HG02938 (cell line): Measurements from ENCODE around the gene EFHC1.

Experiments
- ATAC-seq: cut with Tn5 transposase; IDR thresholded peaks from one replicate; pipeline ENCODE4 v1.9.1; 2021; ENCODE audit warnings: mild to moderate bottlenecking, moderate library complexity; ENCODE audit not compliant: unreplicated experiment

The EFHC1 gene

DNA sequence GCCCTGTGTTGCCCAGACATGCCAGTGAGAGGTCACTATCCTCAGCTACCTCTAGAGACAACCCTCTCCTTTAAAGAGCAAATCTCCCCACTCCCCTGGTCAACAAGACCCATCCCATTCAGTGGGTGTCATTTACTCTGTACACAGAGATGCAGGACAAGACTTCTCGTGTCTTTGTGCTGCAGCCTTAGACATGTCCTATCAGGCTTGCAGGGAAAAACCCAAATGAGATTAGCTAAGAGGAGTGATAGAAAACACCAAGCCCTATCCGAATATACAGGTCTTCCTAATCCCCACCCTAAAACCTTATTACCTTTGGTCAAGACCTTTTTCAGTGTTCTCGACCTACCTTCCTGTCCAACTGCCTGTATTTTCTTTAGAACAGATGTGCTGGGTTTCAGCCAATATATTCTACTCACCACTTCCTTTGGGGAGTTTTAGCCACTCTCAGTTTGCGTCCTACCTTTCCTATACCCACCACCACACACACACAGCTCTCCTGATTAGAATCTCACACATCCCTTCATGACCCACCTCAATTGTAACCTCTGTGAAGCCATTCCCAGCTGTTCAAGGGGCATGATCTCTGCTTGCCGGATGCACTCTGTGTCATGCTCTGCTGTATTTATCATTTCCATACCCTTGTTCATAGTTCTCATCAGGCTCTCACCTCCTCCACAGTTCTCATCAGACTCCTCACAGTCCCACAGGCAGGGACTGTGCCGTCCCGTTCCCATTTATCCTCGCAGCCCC, 117.0 kb downstream of the EFHC1 start:
- ATAC-seq = peak; percentile 63

DNA sequence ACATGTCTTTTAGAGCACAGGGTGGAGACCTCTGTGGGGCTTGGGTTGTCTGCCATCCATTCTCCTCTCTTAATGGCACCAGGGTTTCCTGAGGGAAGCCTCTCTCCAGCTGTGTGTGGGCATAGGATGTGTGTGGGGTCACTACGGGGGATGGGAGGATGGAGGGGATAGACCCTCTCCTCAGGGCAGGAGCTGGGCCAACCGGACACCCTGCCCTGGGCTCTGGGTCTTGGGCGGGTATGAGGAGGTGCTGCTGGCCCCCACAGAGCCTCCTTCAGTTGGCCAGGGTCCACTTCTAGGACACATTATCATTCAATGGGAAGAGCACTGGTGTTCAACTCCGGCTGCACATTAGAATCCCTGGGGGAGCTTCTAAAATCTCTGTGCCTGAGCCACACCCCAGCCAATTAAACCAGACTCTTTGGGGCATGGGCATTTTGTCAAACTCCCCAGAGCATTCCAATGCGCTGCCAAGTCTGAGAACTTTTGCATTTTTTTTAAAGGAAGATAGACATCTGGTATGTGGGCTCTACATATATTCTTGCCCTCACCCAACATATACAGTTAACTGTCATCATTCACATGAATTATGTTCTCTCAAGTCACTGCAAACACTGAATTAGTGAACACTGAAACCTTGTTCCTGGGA, 118.2 kb downstream of the EFHC1 start:
- no peak for ATAC-seq

DNA sequence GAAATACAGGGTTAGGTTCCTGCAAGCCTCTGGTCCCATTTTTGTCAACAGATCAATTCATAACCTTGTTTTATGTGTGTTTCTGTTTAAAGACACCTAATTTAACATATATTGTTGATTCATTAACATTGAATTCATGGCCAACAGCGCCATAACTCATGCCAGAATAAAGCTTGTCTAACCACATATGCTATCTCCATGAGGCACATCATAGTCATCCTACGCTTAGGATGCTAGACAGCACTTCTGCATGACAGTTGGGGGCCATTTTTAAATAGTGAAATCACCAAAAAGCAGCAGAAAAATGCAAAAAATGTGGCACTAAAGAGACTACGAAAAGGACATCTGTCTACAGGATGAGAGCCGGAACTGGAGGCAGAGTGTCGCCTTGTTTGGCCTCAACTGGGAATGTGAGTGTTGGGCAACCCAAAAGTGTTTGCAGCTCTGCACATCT, 118.8 kb downstream of the EFHC1 start:
- no peak for ATAC-seq

DNA sequence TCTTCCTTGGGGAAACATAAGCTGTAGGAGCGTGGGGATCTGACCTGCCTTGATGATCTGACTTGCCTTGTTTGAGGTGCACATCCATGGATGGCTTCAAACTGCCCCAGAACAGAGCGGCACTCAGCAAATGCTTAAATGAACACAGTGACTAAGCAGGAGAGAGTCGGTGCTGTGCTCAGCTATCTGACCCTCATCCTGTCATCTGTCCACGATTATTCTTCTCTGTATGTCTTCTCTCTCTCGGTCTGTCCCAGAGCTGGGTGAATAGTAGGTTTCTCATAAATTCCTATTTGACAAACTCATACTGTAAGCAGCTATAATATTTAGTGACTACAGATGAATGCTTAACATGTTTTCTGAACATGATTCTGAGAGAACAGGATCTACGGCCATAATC, 119.5 kb downstream of the EFHC1 start:
- ATAC-seq = no peak

DNA sequence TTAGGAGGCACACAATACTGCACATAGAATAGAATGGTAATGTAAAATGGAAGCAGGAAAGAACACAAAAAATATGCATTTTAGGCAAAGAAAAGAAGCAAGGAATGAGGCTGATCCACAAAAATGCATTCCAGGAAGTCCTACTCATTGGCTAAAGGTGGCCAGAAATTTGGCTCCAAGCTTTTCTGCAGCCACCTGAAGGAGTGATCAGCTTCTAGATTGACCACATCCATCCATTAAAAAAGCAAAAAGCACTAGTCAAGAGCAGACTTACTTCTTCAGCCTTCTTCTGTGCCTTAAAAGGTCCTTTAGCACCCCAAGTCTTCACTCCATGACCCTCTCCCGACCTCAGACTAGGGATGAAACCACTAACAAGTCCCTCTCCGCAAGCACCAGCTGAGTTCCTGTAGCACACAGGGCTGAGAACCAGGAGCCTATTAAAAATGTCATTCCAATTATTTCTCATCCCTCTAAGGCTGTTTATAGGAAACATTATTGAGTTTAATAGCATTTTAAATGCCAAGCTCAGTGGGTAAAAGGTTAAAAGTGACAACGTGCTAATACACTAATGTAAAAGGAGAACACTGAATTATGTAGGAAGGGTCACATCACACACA, 120.3 kb downstream of the EFHC1 start:
- ATAC-seq = no peak

DNA sequence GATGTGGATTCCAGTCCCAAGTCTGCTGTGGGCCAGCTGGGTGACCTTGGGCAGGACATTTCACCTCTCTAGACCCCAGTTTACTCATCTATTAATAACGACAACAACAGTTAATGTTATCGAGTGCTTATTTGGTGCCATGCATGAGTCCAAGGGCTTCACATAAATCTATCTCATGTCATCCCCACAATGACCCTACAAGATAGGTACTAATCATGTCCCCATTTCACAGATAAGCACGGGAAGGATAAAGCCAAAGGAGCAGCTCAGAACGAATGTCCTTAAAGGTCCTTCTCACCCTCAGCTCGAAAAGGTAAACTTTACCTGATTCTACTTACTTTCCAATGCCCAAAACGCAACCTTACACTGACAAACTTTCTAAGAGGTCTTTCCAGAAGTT, 121.0 kb downstream of the EFHC1 start:
- no peak for ATAC-seq

DNA sequence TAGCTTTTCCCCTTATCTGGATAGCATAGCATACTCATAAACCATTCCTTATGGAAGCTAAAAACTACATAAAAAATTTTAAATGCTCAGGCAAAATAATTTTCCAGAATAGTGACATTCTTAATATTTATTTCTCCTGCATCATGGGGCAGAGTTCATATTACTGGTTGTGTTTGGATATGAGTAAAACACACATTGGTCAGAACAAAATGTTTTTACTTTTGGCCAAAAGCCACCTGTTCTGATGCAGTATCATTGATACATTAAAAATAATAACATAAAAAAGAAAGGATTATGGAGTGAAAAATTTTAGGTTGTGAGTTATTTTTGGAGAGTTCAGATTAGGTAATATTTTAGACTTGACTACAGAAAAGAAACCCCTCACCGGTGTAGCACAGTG, 123.1 kb downstream of the EFHC1 start:
- no peak for ATAC-seq

DNA sequence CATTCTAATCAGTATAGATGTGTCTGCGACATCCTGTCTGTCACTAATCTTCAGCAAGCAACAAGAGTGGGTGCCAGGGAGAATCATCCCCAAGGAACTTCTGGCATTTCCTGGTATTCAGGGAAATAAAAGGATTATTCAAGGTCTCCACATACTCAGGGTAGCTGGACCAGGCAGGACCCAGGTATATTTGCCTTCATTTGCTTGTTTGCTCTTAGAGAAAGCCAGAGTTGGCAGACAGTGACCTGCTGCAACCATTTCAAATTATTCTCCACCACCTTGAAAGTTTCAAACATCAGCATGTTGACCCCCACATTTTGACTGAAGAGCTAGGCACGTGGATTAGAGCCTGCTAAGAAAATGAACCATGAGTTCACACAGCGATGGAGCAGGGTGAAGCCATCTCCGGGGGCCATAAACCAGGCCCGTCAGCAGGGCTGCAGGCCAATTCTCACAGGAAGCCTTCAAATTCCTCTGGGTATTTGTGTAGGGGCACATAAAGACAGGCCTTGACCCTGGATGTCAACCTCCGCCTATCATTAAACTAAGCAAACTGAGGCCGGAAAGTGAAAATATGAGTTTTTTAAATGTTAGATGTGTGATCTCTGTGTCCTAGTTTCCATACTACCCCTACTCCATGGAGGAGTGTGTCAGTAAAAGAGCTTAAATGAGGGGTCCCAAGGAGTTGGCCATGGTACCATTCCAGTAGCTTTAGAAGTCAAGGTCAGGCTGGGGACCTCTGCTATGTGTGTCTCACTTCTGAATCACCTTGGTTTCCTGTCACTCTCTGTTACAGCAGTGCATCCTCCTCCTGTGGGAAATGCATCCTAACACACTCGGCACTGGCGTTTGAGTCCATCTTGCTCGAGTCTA, 123.8 kb downstream of the EFHC1 start:
- ATAC-seq = no peak

DNA sequence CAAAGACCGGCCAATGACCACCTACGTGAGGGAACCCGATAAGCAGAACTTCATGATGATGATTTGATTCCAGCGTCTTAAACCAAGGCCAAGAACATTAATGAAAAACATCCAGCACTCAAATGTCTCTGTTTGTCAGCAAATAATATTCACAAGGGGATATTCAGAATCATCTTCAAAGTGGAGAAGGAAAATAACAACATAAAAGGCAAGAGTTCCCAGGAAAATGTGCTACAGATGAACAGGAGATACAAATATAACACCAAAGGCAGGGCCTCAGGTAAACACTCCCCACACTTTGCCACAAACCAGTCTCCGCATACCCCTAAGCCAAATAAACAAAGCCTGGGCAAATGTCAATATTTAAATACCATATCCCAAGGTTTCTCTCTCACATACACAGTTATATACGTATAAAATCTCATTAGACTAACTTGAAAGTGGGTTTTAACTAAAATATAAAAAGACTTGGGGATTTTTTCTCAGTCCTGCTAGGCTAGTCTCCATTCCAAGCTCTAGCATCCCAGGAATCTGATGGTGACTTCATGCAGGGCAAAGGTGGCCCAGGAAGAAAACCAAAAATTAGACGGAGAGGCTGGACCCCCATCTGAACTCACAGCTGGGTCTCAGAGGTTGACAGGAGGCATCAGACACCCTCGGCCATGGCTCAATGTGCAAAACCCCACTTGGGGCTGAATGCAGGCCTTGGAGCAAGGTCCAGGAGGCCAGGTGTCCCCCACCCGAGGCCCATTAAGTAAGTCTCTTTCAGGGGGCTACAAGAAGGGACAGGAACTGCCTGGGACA, 124.7 kb downstream of the EFHC1 start:
- ATAC-seq = no peak

DNA sequence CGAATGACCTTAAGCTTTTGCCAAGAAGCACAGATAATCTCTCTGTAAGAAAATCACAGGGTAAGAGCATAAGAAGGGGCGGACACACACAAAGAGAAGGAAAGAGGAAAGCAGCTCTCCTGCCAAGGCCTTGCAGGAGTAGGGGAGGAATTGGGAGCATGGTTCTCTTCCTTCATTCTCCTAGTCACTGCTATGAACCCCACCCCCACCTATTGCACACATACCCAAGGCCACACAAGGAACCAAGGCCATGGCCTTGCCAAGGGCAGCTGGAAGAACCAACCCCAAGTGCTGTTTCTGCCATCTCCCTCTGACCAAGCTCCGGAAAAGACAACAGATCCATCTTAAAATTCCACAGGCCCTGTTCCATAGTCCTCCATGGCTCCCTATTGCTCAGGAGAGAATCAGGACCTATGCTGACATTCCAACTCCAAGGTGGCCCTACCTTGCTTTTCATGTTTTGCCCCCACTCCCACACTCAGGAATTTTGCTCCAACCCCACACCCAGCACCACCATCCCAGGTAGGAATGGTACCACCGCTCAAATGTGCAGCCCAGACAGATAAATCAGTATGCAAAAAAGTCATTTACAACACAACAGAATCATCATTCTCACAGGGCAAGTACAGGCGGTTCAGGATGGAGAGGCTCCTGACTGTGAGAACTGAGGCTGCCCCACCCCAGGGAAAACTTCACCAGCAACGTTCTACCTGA, 125.4 kb downstream of the EFHC1 start:
- no peak for ATAC-seq

DNA sequence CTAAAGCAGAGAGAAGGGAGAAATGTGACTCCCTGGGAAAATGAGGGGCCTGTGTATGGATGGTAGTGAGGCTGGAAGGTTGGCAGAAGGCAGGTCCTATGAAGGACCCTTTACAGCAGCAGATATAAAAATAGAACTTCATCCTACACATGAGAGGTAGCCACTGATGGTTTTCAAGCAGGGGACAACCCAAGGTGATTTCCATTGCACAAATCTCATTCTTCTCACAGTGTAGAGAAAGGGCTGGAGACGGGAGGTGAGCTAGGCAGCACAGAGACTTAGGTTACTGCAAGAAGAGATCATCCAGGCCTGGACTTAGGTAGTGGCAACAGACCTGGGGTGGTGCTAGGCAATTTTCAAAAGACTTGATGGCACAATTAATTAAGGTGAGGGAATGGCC, 126.0 kb downstream of the EFHC1 start:
- ATAC-seq = peak; percentile 51

DNA sequence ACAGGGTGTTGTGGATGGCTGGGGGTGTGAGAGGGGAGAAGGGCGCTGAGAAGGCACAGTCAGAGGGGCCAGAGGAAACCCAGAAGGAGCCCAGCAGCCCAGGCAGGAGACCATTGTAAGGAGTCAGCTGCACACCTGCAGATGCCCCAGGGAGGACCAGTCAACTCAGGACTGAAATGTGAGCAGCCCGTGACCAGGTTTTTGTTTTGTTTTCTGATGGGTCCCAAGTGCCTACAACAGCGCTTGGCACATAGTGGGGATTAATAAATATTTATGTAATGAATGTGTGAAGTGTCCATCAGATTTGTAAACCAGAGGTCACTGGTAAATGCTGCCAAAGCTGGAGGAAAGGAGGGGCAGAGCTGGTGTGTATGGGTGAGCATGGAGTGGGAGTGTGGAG, 126.5 kb downstream of the EFHC1 start:
- peak; percentile 85 for ATAC-seq

DNA sequence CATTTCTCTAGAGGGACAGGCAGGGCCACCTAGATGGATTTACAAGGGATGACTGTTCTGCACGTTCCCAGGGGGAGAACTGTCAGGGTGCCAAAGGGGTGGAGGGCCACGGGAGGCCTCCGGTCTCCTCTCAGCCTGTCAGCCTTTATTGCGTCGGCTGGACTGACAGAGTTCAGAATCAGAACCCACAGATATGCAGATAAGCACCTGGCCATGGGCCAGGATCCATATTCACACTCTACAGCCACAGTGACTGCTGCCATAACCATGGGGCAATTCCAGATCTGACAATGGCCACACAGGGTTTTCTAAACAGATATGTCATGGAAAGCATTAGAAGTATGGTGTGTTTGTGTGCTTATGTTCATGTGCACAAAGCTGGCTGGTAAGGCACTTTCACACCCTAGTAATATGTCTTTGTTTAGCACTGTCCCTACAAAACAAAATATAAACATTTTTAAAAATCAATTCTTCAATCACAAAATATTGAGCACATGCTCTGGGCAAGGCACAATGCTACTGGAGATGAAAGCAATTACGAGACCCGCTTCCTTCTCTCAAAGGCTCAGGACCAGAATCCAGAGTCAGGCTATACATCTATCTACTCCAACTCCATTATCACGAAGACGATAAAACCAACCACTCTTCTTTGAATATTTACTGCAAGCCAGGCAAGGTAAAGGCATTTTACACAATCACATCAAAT, 127.7 kb downstream of the EFHC1 start:
- no peak for ATAC-seq

DNA sequence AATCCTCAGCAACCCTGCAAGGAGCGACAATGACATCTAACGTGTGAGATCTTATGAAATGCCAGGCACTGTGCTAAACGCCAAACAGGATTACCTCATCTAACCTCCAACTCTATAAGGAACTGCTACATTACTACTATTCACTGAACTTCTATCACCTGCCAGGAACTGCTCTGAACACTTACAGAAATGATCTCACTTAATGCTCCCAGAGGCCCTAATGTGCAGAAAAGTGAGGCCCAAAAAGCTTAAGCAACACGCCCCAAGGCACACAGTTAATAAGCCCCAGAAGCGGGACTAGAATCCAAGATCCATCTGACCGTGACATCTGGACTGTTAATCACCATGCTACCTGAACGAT, 128.2 kb downstream of the EFHC1 start:
- ATAC-seq = no peak

DNA sequence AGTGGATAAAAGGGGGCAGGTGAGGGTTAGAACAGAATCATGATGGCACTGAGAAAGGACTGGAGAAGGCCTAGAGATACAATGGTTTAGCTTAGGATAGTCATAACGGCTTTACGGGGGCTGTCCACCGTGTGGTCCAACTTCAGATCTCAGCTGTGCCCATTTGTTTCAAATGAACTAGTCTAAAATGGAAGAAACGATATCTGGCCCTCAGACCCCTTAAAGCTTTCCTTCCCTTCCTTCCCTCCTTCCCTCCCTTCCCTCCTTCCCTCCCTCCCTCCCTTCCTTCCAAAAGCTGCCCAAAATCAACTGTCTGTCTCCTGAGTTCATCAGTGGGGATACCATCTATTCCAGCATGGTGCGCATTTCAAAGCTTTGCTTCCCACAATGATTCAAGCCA, 128.9 kb downstream of the EFHC1 start:
- ATAC-seq = no peak

DNA sequence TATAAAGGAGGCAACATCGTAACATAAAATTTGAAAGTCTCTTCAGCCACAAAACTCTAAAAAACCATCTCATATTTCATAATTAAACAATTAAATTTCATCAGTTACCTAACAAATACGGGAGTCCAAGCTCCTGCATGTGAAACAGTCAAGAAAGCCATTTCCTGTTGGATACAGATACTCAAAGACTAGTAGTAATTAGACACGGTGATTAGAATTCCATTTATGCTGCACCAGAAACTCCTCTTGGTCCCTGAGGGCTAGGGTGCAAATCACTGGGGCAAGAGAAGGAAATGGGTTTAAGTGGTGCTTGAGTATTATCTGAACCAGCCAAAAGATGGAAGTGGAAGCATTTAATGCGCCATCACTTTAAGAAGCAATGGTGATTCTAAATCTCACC, 129.3 kb downstream of the EFHC1 start:
- no peak for ATAC-seq

DNA sequence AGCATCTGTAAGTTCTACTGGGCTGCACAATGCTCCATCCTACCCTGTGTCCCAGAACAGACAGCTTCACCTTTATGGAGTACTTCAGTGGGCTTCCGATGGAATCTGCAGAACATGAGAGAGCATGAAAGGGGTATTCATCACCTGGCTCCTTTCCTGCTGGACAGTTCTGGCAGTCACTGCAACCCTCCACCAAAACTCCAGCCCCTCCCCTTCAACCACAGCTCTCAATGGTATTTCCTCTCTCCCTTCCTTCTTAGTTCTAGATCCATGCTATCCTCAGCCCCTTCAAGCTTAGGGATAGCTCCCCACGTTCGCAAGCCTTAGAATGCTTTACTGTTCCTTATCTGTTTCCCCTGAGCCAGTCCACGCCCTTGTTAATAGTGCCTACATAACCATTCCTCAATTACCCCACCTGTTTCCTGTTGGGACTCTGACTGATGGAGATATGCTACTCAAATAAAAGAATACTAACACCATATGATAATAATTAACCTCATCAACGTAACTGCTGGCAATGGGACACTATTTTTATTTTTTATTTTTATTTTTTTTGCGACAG, 130.0 kb downstream of the EFHC1 start:
- ATAC-seq = no peak

DNA sequence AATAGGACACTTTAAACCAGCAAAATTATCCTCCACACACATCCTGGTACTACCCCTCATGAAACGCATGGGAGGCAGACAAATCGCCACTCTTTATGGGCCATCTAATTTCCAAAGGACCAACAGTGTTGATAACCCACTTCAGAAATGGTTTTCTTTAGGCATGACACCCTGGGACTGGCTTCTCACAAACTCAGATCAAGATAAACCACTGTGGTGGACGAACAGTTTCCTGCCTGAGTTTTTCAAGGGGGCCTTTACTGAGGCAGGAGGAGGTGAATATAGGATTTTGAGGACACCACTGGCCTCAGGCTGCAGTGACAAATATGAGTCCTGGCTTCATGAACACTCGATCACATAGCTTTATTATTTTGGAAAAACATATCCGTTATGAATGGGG, 130.7 kb downstream of the EFHC1 start:
- no peak for ATAC-seq
